A673 (cell line): ENCODE results near the gene FRAS1. TPM values are rescaled to one million over a fixed set of nuclear protein-coding genes. Genes with fewer than 3 reads are reported as not detected.

ENCODE experiments used
- BruUV-seq: library from RNA; stranded (reverse); fragments of 400-500 nt; replicated peaks from 2 replicates; lab custom pipeline; 2021; lab: Mats Ljungman, UMichigan
- CTCF ChIA-PET: fragments of 300-600 bp; sonication (Branson Sonifier 250); formaldehyde crosslinking; loops from one replicate; lab custom pipeline; 2022; ENCODE audit warnings: antibody characterized with exemption; lab: Charles Lee
- POLR2A ChIA-PET: fragments of 300-600 bp; sonication (Branson Sonifier 250); formaldehyde crosslinking; loops from one replicate; lab custom pipeline; 2022; ENCODE audit warnings: antibody characterized with exemption; ENCODE audit not compliant: low non-redundant PET; lab: Charles Lee
- DNase-seq: peaks from one replicate; pipeline ENCODE4 v3.0.0-alpha.2; 2015; ENCODE audit warnings: low spot score
- H3K27ac ChIP-seq: fragments of 200-600 bp; sonication (generic); 2 replicates; pipeline ENCODE4 v1.5.1; 2016; ENCODE audit warnings: mixed run types, low read depth, mild to moderate bottlenecking, mixed read lengths, antibody characterized with exemption, low read length; ENCODE audit not compliant: poor library complexity, severe bottlenecking
- H3K27me3 ChIP-seq: fragments of 200-600 bp; sonication (generic); replicated peaks from 2 replicates; pipeline ENCODE4 v1.6.1; 2017; ENCODE audit warnings: mixed run types, low read depth, mild to moderate bottlenecking, mixed read lengths, antibody characterized with exemption, low read length; ENCODE audit not compliant: insufficient read depth, poor library complexity
- H3K36me3 ChIP-seq: fragments of 200-600 bp; sonication (generic); 2 replicates; pipeline ENCODE4 v1.6.1; 2016; ENCODE audit warnings: mixed run types, mild to moderate bottlenecking, mixed read lengths, antibody characterized with exemption, low read length; ENCODE audit not compliant: insufficient read depth, poor library complexity, severe bottlenecking
- H3K4me1 ChIP-seq: fragments of 200-600 bp; sonication (generic); 2 replicates; pipeline ENCODE4 v1.6.1; 2017; ENCODE audit warnings: mixed run types, mild to moderate bottlenecking, mixed read lengths, antibody characterized with exemption, low read length; ENCODE audit not compliant: insufficient read depth, poor library complexity, severe bottlenecking
- H3K4me3 ChIP-seq: fragments of 200-600 bp; sonication (generic); 2 replicates; pipeline ENCODE4 v1.5.1; 2016; ENCODE audit warnings: low read depth, mixed run types, mild to moderate bottlenecking, mixed read lengths, low read length; ENCODE audit not compliant: poor library complexity, severe bottlenecking
- H3K9me3 ChIP-seq: fragments of 200-600 bp; sonication (generic); 2 replicates; pipeline ENCODE4 v1.6.1; 2016; ENCODE audit warnings: mixed run types, low read depth, mild to moderate bottlenecking, mixed read lengths, antibody characterized with exemption, low read length; ENCODE audit not compliant: poor library complexity, severe bottlenecking
- CTCF ChIP-seq: fragments of 300-800, 200-600 bp; sonication (generic); conservative IDR thresholded peaks from 2 replicates; pipeline ENCODE4 v1.5.1; 2017; ENCODE audit warnings: low read depth, mild to moderate bottlenecking, antibody characterized with exemption, low read length, moderate library complexity, mixed read lengths
- EZH2 ChIP-seq: fragments of 200-600 bp; sonication (generic); IDR thresholded peaks from 2 replicates; pipeline ENCODE4 v1.6.1; 2017; ENCODE audit warnings: borderline replicate concordance, low read depth, mild to moderate bottlenecking, mixed read lengths, antibody characterized with exemption, low read length; ENCODE audit not compliant: poor library complexity, severe bottlenecking
- intact Hi-C: fragments of 100-400 bp; cut with micrococcal nuclease; formaldehyde crosslinking; loops from one replicate; pipeline ENCODE4 v1.10.0; 2022; ENCODE audit not compliant: unreplicated experiment
- total RNA-seq: library from RNA; stranded (reverse); gene quantifications from 2 replicates; pipeline ENCODE4 v1.2.3, GENCODE V29; 2021

The FRAS1 gene
- total RNA-seq, 1 experiment from 2014 or later, result 0.06 TPM

GRCh38 chr4:78410676-78411075 is 353.6 kb downstream of the FRAS1 start:
- Histone ChIP-seq H3K4me1 (no peaks in the 10 kb centered on the region), H3K36me3 (no peaks in the 10 kb centered on the region), H3K27me3 (no peaks in the 10 kb centered on the region), H3K4me3 (no peak overlapping the region), H3K27ac (no peak overlapping the region), H3K9me3 (no peaks in the 10 kb centered on the region)
- CTCF ChIA-PET, result no interaction called here
- TF ChIP-seq EZH2 (no peak), CTCF (no peak)
- no peak for DNase-seq
- POLR2A ChIA-PET, result no interaction called here
- intact Hi-C loops, result no loop called here
- BruUV-seq, result no TSS peak

- peak; percentile 6 for DNase-seq
- no peaks in the 10 kb centered on the region for H3K4me1 ChIP-seq
- no peaks in the 10 kb centered on the region for H3K27me3 ChIP-seq
- H3K4me3 ChIP-seq, result no peak overlapping the region
- H3K9me3 ChIP-seq, result no peaks in the 10 kb centered on the region
- no peak overlapping the region for H3K27ac ChIP-seq
- TF ChIP-seq EZH2 (no peak), CTCF (no peak)
- POLR2A ChIA-PET, result no interaction called here
- no peaks in the 10 kb centered on the region for H3K36me3 ChIP-seq
- intact Hi-C loops, result no loop called here
- CTCF ChIA-PET, result no interaction called here
- no TSS peak for BruUV-seq
Measured at GRCh38 chr4:78414116-78414515, 357.0 kb downstream of the FRAS1 start.

GRCh38 chr4:78417603-78418002 is 360.5 kb downstream of the FRAS1 start:
- Histone ChIP-seq H3K4me3 (no peak overlapping the region), H3K27ac (no peak overlapping the region), H3K27me3 (no peaks in the 10 kb centered on the region), H3K4me1 (no peaks in the 10 kb centered on the region), H3K9me3 (no peaks in the 10 kb centered on the region), H3K36me3 (no peaks in the 10 kb centered on the region)
- intact Hi-C loops, result no loop called here
- CTCF ChIA-PET, result no interaction called here
- no TSS peak for BruUV-seq
- DNase-seq, result no peak
- TF ChIP-seq EZH2 (no peak), CTCF (no peak)
- POLR2A ChIA-PET, result no interaction called here
